GM21619 (cell line): ENCODE measurements around the gene TSPAN12.
A peak's percentile ranks its signal among the peaks of the same experiment; 100 is the strongest.
"Not testable (repeated sequence)": the region's sequence is repeated elsewhere in the genome, so short reads cannot be mapped to it uniquely, and the experiment has no call there.

ENCODE experiments used
- ATAC-seq: cut with Tn5 transposase; IDR thresholded peaks from one replicate; pipeline ENCODE4 v1.9.1; 2021; ENCODE audit not compliant: unreplicated experiment

The TSPAN12 gene

GRCh38 chr7:120857588-120858573 lies at the start of gene TSPAN12:
Gene TSPAN12 (minus strand): TSS chr7:120858144. CDS start chr7:120856763, 1,381 bp downstream.
- ATAC-seq: peak; percentile 73

DNA sequence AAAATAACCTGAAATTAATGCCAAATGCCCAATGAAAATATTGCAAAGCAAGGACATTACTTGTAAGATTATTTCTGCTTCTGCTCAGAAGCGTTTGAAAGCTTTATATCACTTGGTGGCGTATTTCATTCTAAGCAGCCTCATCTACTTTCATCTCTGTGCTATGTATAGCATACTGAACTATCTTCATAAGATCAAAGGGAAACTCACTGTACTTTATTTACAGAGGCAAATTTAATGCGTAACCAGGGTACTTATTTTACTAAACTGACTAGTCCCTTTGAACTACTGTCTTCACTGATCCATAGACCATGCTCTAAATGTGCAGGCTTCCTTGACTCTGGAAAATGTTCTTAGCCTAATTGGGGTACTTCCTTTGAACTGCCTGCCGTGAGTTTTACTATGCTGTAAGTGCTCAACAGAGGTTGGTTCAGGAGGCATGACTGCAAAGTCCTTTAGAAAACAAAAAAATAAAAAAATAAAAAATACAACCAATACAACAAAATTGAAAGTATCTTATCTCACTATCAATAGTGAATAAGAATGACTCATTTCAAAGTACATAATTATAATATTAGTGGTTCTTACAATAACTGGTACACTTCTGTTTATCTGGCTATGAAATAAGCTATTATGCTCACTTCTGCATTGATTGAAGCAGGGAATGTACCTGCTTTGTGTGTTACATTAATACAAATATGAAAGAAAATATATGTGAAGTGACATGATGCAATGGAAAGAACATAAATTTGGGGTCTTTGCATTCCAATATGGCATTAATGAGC lies 41.0 kb upstream of the TSPAN12 start:
- peak; percentile 68 for ATAC-seq

DNA sequence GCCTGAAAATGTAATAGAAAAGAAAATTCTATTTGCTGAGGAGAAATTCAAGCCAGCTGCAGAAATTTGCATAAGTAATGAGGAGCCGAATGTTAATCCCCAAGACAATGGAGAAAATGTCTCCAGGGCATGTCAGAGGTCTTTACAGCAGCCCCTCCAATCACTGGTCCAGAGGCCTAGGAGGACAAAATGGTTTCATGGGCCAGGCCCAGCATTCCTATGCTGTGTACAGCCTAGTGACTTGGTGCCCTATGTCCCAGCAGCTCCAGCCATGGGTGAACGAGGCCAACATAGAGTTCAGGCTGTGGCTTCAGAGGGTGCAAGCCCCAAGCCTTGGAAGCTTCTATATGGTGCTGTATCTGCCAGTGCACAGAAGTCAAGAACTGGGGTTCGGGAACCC lies 37.3 kb upstream of the TSPAN12 start:
- not testable (repeated sequence) for ATAC-seq

GRCh38 chr7:120885602-120886001 lies 27.7 kb upstream of the TSPAN12 start:
- not testable (repeated sequence) for ATAC-seq

GRCh38 chr7:120877701-120878100 lies 19.8 kb upstream of the TSPAN12 start:
- ATAC-seq: no peak

DNA sequence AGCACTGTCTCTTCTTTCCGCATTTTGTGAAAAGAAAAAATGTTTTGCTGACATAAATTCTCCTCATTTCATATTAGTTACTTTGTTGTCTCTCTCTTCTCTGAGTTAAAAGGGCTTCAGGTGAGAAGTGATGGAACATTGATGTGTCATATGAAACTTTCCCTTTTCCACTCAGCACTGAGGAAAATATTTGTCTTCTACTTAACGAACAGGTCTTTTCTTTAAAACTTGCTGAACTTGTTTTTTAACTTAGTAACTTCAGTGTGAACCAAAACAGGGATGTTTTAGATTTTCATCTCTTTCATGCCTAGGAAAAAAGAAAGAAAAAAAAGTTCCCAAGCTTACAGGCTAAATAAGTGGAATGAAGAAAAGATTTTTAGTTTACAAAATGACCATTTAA lies 19.0 kb upstream of the TSPAN12 start:
- no peak for ATAC-seq

DNA sequence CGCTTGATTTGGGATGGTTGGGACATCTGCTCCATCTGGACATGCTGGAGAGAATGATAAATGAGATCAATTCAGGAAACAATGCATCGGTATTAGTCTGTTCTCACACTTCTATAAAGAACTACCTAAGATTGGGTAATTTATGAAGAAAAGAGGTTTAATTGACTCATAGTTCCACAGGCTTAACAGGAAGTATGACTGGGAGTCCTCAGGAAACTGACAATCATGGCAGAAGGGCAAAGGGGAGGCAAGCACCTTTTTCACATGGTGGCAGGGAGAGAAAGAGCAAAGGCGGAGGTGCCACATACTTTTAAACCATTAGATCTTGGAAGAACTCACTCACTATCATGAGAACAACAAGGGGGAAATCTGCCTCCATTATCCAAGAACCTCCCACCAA lies 16.8 kb upstream of the TSPAN12 start:
- ATAC-seq: no peak

DNA sequence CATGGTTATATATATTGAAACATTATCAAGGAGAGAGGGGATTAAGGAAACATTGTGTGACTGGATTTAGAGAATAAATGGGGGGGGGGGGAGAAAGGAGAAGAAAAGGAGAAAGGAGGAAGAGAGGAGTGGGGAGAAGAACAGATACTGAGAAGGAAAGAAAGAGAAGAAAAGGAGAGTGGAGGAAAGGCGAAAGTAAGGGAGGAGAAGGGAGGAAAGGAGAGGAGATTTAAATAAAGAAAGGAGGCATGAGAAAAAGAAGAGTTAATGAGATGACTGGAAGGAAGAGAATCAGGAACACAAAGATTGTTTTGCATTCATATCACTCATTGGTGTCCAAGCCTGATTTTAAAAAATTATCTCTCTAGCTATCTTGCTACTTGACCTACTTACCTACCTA lies 16.1 kb upstream of the TSPAN12 start:
- ATAC-seq: no peak

DNA sequence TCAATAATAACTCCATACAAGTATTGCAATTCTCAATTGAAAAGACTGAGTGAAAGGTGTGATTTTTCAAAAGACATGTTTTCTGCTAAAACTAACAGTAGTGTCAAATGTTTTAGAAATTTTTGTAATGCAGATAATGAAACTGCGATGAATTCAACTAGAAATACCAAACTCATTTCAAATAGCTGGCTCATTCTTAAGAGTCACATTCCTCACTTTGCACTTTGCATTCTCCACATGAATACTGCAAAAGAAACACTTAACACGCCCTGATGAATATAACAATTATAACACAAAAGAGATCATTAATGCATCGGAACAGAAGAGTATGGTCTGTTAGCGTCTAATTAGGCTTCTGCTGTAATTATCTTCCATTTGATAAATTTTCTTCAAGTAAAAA lies 15.5 kb upstream of the TSPAN12 start:
- ATAC-seq: no peak

DNA sequence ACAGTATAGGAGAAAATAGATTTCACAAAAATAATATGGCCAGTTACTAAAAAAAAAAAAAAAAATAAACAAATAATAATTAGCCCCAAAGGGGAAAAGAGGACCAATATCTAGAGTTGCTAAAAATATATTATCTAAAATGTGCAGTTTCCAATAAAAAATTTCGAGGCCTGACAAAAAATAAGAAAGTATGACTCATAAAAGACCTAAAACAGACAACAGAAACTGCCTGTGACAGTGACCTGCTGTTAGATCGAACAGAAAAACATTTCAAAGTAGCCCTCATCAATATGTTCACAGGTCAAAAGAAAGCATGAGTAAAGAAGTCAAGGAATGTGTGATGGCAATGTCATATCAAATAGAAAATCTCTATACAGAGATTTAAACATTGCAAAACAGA lies 11.8 kb upstream of the TSPAN12 start:
- peak; percentile 66 for ATAC-seq

- ATAC-seq: peak; percentile 45
Measured at GRCh38 chr7:120867932-120868331, 10.0 kb upstream of the TSPAN12 start.

- ATAC-seq: no peak
Measured at GRCh38 chr7:120865191-120865981, 7.4 kb upstream of the TSPAN12 start.

- ATAC-seq: no peak
Measured at GRCh38 chr7:120864141-120864900, 6.4 kb upstream of the TSPAN12 start.

DNA sequence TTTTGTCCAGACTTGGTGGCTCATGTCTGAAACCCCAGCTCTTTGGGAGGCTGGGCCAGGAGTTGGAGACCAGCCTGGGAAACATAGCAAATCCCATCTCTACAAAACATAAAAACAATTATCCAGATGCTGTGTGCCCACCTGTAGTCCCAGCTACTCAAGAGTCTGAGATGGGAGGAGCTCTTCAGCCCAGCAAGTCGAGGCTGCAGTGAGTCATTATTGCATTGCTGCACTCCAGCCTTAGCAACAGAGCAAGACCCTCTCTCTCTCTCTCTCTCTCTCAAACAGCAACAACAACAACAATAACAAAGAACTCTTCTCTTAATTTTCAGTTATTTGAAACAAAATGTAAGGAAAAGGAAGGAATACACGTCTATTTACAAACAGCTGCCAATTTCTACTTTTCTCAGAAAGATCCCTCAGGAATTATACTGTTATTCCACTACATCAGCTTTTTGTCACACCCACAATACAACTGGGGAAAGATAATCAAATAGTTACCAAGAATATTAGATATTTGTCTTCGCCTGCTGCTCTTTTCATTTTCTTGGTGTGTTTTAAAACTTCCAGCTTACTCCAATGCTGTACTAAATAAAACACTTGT lies 5.1 kb upstream of the TSPAN12 start:
- no peak for ATAC-seq

- ATAC-seq: no peak
Measured at GRCh38 chr7:120860156-120860555, 2.2 kb upstream of the TSPAN12 start.

GRCh38 chr7:120859459-120859858 lies 1.5 kb upstream of the TSPAN12 start:
- no peak for ATAC-seq

- ATAC-seq: peak; percentile 71
Measured at GRCh38 chr7:120856621-120857352, 1.2 kb downstream of the TSPAN12 start.

DNA sequence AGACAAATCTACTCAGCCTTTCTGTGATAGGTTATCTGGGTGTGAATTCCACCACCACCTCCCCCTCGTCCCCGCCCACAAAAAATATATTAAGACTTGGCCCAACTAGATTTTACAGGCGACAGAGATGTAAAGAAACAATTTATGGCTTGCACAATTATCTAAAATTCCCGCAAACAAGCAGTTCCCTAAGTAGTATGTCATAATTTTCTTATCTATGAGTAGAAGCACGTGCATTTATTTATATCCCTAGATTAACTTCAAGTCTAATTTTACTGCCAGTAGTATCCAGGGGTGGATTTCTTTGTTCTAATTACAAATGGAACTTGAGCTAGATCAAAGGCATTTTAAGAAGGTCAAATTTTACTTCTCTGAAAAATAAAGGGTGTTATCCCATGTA lies 1.7 kb downstream of the TSPAN12 start:
- no peak for ATAC-seq

- ATAC-seq: no peak
Measured at GRCh38 chr7:120852700-120853099, 5.2 kb downstream of the TSPAN12 start.
